Esophagus muscularis mucosa (tissue), 4 donors: ENCODE measurements around the gene STYXL1.

Source experiments
- CTCF ChIP-seq, 3 experiments: fragments of 200-600 bp in 2 of 3; fragments of 450-650 bp in 1 of 3; sonication (generic) in 2 of 3; IDR thresholded peaks; one replicate each; pipeline ENCODE4 v1.5.1; 2017 to 2019; ENCODE audit warnings: antibody characterized with exemption in 3 of 3, mild to moderate bottlenecking in 2 of 3, moderate library complexity in 1 of 3
- EP300 ChIP-seq: sonication (generic); formaldehyde crosslinking; IDR thresholded peaks from one replicate; pipeline ENCODE4 v1.6.1; 2017; ENCODE audit warnings: antibody characterized with exemption
- POLR2A ChIP-seq: fragments of 450-650 bp; IDR thresholded peaks from one replicate; pipeline ENCODE4 v1.6.1; 2017; ENCODE audit warnings: antibody characterized with exemption, moderate library complexity, mild to moderate bottlenecking, low read depth
- POLR2AphosphoS5 ChIP-seq, 2 donors: sonication (generic); formaldehyde crosslinking; IDR thresholded peaks; one replicate each; pipeline ENCODE4 v1.6.1; 2017; ENCODE audit warnings: antibody characterized with exemption in 2 of 2

- TF ChIP-seq POLR2A (no peak), POLR2AphosphoS5 (IDR thresholded peaks at IDR 0.05) (no peak), CTCF (IDR thresholded peaks at IDR 0.05) (no peak), EP300 (no peak)
These were observed 51.3 kb downstream of the STYXL1 start for GRCh38 chr7:75996476-75996875.
